ENCODE data around the gene CRY2. TPM values are rescaled to one million over a fixed set of nuclear protein-coding genes. Genes with fewer than 3 reads are reported as not detected.

CRY2 gene
- total RNA-seq, 1 donor from 2014 or later: 8.5 TPM

- H3K4me3 ChIP-seq (ENCODE audit: low read depth, low read length): no peak overlapping the region
- DNase-seq (ENCODE audit: low read depth): no peak
- no peaks in the 10 kb centered on the region for H3K27me3 ChIP-seq (ENCODE audit: control insufficient read depth, insufficient read depth, low read length)
- no peak for TF ChIP-seq CTCF (IDR thresholded peaks at IDR 0.05; ENCODE audit: insufficient read depth, low read length, poor library complexity, severe bottlenecking)
- H3K36me3 ChIP-seq (ENCODE audit: control insufficient read depth, insufficient read depth, low read length): no peaks in the 10 kb centered on the region
These were observed 82.9 kb downstream of the CRY2 start for GRCh38 chr11:45930031-45930794.

- TF ChIP-seq CTCF (IDR thresholded peaks at IDR 0.05; ENCODE audit: insufficient read depth, low read length, poor library complexity, severe bottlenecking): no peak
- no peaks in the 10 kb centered on the region for H3K27me3 ChIP-seq (ENCODE audit: control insufficient read depth, insufficient read depth, low read length)
- DNase-seq (ENCODE audit: low read depth): no peak
- H3K36me3 ChIP-seq (ENCODE audit: control insufficient read depth, insufficient read depth, low read length): no peaks in the 10 kb centered on the region
- no peak overlapping the region for H3K4me3 ChIP-seq (ENCODE audit: low read depth, low read length)
These were observed 83.8 kb downstream of the CRY2 start for GRCh38 chr11:45930951-45931570.

- Histone ChIP-seq H3K36me3 (ENCODE audit: control insufficient read depth, insufficient read depth, low read length) (no peaks in the 10 kb centered on the region), H3K4me3 (ENCODE audit: low read depth, low read length) (no peak overlapping the region), H3K27me3 (ENCODE audit: control insufficient read depth, insufficient read depth, low read length) (no peaks in the 10 kb centered on the region)
- no peak for TF ChIP-seq CTCF (IDR thresholded peaks at IDR 0.05; ENCODE audit: insufficient read depth, low read length, poor library complexity, severe bottlenecking)
- no peak for DNase-seq (ENCODE audit: low read depth)
These were observed 84.5 kb downstream of the CRY2 start for GRCh38 chr11:45931739-45932138.

- TF ChIP-seq CTCF (IDR thresholded peaks at IDR 0.05; ENCODE audit: insufficient read depth, low read length, poor library complexity, severe bottlenecking): no peak
- H3K4me3 ChIP-seq (ENCODE audit: low read depth, low read length): no peak overlapping the region
These were observed 84.9 kb downstream of the CRY2 start for GRCh38 chr11:45932217-45932616.

More at GRCh38 chr11:45932217-45932616, 84.9 kb downstream of the CRY2 start:
- no peak for DNase-seq (ENCODE audit: low read depth)
- Histone ChIP-seq H3K36me3 (ENCODE audit: control insufficient read depth, insufficient read depth, low read length) (no peaks in the 10 kb centered on the region), H3K27me3 (ENCODE audit: control insufficient read depth, insufficient read depth, low read length) (no peaks in the 10 kb centered on the region)

Other genes starting within 250 kb of the CRY2 start
- 0.88 and 2.3 TPM in 2 replicates for gene CHST1, start 181.9 kb upstream of the CRY2 start, total RNA-seq
- 19.8 and 25.4 TPM in 2 replicates for gene SLC35C1, start 42.3 kb upstream of the CRY2 start, total RNA-seq
- 13.2 and 14.8 TPM in 2 replicates for gene MAPK8IP1, start 38.2 kb downstream of the CRY2 start, total RNA-seq
- gene FREY1, start 59.8 kb downstream of the CRY2 start, total RNA-seq: not detected in 2 replicates
- gene PEX16, start 70.4 kb downstream of the CRY2 start, total RNA-seq: 37.4 and 52.0 TPM in 2 replicates
- 10.9 and 11.2 TPM in 2 replicates for gene LARGE2, start 75.2 kb downstream of the CRY2 start, total RNA-seq